OCI-LY1 (cell line): ENCODE measurements around the gene FHIP1A.

ENCODE experiments used
- EZH2 ChIP-seq: fragments of 200-600 bp; sonication (generic), shearing (Covaris generic); IDR thresholded peaks from 2 replicates; pipeline ENCODE4 v1.8.0; 2017; ENCODE audit warnings: borderline replicate concordance, mixed run types, mild to moderate bottlenecking, antibody characterized with exemption, low read length, moderate library complexity, mixed read lengths
- TF ChIP-seq, protein P1 (sequence below): fragments of 200-600 bp; sonication (generic), shearing (Covaris generic); IDR thresholded peaks from 2 replicates; pipeline ENCODE4 v1.5.1; 2017; ENCODE audit warnings: mild to moderate bottlenecking, antibody characterized with exemption, low read length, moderate library complexity, mixed read lengths

DNA sequence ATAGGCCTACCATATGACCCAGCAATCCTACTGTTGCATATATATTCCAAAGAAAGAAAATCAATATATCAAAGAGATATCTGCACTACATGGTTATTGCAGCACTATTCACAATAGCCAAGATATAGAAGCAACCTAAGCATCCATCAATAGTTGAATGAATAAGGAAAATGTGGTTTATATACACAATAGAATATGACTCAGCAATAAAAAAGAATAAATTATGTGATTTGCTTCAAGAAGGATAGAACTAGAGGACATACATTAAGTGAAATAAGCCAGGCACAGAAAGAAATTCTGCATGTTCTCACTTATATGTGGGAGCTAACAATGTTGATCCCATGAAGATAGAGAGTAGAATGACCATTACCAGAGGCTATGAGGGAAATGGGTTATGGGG, 13.1 kb upstream of the FHIP1A start:
- TF ChIP-seq, protein P1, sequence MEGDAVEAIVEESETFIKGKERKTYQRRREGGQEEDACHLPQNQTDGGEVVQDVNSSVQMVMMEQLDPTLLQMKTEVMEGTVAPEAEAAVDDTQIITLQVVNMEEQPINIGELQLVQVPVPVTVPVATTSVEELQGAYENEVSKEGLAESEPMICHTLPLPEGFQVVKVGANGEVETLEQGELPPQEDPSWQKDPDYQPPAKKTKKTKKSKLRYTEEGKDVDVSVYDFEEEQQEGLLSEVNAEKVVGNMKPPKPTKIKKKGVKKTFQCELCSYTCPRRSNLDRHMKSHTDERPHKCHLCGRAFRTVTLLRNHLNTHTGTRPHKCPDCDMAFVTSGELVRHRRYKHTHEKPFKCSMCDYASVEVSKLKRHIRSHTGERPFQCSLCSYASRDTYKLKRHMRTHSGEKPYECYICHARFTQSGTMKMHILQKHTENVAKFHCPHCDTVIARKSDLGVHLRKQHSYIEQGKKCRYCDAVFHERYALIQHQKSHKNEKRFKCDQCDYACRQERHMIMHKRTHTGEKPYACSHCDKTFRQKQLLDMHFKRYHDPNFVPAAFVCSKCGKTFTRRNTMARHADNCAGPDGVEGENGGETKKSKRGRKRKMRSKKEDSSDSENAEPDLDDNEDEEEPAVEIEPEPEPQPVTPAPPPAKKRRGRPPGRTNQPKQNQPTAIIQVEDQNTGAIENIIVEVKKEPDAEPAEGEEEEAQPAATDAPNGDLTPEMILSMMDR: no peak
- no peak for TF ChIP-seq EZH2
